GM18498 (cell line): ENCODE data around the gene TPRKB.
"Not testable (repeated sequence)": the region's sequence is repeated elsewhere in the genome, so short reads cannot be mapped to it uniquely, and the experiment has no call there.

ENCODE experiments used
- ATAC-seq: cut with Tn5 transposase; IDR thresholded peaks from one replicate; pipeline ENCODE4 v1.9.1; 2021; ENCODE audit warnings: mild to moderate bottlenecking, moderate library complexity; ENCODE audit not compliant: unreplicated experiment

Gene TPRKB

DNA sequence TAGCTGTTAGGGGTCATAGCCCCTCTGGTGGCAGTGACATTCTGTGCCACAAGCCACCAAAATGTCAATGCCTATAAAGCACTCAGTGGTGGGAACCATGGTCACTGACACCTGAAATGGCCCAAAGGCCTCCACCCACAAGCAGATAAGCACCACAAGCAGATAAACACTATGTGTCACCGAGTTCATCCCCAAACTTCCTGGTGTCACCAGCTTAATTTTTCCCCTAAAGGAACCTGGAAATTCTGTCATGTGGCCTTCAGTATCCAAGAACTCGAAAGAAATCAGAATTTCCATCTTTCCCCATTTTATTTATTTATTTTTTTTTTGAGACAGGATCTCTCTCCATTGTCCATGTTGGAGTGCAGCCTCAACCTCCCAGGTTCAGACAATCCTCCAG lies 3.6 kb upstream of the TPRKB start:
- no peak for ATAC-seq

DNA sequence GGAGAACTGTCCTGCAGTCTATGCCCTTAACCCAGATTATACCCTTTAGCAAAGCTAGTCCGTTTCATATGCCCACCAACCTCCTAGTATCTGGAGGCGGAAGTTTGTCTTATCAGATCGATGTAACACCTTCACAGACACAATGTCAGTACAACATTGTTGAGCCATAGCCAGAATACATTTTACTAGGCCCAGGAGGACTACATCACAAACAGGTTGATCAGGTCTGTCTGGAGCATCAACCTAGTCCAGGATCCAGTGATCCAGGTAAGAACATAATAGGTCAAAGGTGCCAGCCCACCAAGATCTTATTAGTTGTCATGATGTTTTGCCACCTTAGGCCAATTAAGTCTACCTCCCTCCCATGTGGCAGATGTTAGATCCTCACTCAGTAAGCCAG lies 2.0 kb upstream of the TPRKB start:
- ATAC-seq, result no peak

DNA sequence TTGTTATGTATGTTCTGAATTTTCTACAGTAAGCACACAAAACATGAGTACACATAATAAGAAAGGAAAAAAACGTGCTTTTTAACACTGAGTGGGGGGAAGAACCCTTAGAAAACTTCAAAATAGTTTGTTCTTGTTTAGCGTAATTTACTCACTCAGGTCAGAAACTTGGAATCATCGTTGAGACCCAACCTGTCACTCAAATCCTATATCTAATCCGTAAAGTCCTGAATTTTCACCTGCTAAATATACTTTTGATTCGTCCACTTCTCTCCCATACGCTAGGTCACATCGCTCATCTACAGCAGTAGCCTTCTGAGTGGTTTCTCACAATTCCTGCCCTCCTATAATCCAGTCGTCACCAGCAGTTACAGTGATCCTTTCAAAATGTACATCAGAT lies 767 bp downstream of the TPRKB start:
- peak; percentile 2 for ATAC-seq

DNA sequence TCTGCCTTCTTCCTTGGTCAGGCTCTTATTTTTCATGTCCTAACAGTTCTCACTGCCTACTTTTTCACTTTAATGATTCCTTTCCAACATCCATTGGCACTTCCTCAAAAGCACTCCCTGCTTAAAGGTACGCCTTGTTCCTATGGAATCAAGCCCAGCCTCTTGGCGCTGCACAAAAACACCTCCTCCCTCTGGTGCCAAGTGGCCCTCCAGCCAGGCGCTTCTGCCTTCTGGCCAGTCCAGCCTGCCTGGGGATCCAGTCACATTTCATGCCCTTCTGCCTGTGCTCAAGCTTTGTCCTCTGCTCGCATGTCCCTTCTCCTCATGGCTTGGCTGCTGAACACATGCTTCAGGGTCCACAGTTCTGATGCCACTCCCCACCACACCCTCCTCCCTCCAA lies 6.3 kb downstream of the TPRKB start:
- no peak for ATAC-seq

DNA sequence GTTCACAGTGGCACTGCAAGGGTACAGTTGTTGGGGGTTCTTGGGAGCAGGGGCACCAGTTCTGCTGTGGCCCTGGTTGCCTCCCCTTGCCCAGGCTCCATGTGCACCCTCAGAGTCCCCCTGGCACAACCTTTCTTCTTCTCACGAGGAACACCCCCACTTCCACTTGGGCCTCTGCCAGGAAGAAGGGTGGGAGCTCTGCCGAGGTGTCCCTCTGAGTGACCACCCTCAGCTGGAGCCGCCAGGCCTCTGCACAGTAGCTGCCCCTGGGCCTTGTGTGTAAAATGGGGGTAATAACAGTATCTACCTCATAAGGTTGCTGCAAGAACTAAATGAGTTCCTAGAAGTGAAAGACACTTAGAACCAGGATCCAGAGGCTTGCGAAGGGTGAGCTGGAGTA lies 8.4 kb downstream of the TPRKB start:
- ATAC-seq, result no peak

DNA sequence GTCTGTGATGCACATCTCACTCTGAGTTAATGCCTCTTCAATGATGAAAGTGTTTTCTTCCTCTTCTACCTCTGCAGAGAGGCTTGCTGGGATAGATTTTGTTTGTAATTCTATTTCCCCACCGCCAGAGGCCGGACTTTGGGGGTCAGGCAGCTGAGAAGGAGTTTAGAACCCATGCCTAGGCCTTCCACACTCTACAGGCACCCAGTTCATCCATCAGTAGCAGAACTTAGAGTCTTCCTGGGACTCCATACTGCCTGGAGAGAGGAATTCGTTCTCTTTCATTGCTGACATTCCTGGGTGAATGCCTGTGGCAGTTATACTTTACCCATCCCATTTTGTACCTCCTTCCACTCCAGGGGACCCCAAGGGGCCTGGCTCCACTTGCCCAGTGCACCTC lies 9.1 kb downstream of the TPRKB start:
- no peak for ATAC-seq

DNA sequence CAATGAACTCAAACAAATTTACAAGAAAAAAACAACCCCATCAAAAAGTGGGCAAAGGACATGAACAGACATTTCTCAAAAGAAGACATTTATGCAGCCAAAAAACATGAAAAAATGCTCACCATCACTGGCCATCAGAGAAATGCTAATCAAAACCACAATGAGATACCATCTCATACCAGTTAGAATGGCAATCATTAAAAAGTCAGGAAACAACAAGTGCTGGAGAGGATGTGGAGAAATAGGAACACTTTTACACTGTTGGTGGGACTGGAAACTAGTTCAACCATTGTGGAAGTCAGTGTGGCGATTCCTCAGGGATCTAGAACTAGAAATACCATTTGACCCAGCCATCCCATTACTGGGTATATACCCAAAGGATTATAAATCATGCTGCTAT lies 10.5 kb downstream of the TPRKB start:
- not testable (repeated sequence) for ATAC-seq

DNA sequence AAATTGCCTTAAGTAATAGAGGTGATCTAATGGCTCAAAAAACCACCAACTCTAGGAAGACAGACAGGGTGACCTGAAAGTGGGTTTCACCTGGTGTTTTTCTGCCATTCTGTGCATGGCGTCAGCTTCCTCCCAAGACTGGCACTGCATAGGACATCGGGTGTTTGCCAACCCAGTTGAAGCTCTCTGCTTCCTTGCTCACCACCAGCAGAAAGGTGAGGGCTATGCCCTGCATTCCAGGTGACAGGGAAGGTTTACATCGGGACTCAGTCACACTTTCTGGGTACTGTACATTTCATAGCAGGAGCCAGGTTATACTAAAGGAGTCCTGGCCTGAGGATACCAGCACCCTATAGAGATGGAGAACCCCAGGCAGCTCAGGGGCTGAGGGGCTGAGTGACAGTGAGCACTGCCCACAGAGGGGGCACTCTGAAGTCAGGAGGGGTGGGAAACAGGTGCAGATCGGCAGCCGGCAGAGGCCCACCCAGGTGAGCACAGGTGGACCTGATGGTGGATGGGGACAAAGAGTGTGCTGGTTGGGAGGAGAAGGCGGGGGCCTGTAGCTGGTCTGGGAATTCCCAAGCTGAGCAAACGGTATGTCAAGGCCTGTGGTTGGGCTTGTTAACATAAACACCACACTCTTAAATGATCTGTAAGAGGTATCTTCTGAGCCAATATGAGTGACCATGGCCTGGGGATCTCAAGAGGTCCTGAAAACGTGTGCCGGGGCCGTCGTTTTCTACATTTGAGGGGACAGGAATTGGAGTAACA lies 18.1 kb downstream of the TPRKB start:
- ATAC-seq, result no peak

DNA sequence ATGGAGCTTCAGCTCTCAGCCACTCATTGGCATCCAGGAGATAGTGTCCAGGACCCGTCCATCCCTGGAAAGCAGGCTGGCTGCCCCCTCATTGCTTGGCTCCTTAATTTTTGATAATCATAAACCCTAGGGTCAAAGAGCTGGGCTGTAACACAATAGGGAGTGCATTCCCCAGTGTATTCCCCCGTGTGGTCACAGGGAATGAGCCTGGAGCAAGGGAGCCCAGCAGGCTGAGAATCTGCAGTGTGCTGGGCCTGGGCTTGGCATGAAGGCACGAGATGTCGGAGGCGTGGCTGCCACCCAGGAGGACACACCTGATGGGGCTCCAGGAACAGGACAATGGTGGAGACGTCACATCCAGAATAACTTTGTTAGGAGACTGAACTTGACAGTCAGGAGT lies 18.7 kb downstream of the TPRKB start:
- ATAC-seq, result no peak

DNA sequence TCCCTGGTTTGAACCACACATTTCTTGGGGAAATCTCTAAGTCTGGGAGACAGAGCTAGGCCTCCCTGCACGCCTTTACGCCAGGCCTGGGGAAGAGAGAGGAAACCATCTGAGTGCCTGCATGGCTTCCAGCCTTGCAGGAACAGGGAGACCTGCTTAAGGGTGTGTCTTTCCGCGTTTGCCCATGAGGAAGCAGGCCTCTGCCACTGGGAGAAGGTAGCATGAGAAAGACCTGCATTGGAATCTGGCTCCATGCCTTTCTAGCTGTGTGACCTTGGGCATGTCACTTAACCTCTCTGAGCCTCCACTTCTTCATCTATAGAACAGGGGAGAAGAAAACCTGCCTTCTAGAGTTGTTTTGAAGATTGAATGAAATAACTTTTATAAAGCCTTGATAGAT lies 19.4 kb downstream of the TPRKB start:
- not testable (repeated sequence) for ATAC-seq

DNA sequence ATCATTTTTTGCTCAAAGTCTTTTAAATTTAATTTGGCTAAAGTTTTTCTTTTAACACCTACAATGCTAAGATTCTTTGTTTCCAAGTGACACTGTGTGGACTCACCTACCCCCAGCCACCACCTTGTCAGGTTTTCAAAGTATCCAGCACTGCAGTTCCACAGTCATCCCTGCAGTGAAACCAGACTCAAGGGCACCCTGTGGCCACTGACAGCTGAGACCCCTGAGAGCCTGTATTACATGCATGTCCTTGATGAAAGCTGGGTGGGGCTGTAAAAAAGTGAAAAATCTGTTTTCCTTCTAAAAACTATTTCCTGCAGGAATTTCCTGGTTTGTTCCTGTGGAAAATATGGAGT lies 19.9 kb downstream of the TPRKB start:
- no peak for ATAC-seq

DNA sequence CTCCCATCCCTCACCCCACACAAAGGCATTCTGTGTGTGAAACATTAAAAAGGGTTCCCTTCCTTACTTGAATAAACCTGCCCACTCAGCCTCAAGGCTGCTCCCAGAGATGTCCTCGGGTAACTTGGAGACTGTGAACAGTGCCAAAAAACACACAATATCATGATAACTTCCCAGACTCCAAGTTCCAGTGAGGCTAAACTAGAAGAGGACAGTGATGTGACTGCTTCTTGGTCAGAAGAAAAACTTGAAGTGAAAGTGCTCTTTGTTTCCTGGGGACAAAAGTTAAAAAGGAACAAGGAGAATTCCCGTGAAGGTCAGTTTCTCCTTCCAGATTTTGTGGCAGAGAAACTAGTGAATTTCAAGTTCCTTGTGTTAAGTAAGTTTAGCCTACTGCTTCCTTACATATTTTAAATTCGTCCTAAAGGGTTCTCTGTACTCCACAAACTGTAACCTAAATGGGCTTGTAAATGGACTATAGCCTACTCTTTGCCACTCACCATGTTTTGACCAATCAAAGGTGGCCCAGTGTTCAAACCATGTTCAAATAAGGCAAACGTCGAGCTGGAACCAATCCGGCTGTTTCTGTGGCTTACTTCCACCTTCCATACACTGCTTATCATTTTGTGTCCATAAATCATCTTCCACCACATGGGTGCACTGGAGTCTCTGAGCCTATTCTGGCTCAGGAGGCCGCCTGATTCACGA lies 20.4 kb downstream of the TPRKB start:
- no peak for ATAC-seq

DNA sequence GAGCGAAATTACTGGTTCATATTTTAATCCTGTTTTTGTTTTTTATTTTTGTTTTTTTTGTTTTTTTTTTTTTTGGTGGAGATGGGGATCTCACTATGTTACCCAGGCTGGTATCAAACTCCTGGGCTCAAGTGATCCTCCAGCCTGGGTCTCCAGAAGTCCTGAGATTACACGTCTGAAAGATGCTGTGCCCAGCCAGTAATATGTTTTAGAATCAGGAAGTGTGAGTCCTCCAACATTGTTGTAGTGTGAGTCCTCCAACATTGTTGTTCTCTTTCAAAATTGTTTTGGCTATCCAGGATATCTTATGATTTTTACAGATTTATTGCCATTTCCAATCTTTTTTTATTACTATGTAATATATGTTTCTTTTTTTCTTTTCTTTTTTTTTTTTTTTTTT lies 23.1 kb downstream of the TPRKB start:
- no peak for ATAC-seq

DNA sequence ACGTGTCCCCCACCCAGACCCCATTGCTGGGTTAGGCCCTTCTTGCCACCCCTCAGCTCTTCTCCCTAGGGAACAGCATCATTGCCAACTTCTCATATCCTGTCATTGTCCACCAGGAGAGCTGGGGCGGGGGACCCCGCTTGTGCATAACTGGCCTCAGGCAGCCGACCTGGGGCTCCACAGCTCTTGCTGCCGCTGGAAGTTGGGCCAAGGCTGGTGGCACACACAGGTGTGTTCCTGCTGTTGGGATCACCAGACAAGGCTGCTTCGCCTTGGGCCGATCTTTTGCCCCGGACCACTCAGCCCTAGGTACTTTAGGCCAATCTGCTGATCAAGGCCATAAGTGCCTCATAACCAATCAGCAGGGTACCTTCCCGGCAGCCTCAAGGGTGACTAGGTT lies 28.6 kb downstream of the TPRKB start:
- ATAC-seq, result no peak

DNA sequence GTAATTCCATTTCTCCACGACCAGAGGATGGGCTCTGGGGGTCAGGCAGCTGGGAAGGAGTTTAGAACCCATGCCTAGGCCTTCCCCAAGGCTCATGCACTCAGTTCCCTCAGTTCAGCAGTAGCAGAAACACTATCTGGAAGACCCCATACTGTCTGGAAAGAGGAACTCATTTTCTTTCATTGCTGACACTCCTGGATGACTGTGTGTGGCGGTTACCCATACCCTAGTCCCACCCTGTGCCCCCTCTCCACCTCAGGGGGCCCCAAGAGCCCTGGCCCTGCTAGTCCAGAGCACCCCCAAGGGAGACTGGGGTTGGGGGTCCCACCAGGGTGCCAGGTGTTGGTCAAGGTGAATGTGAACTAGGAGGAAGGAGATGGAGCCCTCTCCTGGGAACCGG lies 29.5 kb downstream of the TPRKB start:
- no peak for ATAC-seq

DNA sequence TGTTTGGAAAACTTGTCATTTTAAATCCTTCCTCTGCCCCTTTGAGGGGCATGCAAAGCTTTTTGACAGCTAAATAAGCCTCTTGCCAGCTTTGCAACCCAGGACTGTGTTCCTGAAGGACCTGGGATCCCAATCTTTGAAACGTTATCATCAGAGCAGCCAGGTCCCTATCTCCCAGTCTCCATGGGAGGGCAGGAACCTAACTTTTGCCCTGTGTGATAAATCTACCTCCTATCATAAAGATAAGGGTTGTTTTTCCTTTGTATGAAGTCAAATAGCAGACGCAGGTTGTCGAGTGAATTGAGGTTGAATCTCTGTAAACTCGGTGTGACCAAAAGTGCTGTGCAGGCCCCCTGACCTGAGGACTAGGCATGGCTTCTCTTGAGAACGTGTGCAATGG lies 30.1 kb downstream of the TPRKB start:
- no peak for ATAC-seq

DNA sequence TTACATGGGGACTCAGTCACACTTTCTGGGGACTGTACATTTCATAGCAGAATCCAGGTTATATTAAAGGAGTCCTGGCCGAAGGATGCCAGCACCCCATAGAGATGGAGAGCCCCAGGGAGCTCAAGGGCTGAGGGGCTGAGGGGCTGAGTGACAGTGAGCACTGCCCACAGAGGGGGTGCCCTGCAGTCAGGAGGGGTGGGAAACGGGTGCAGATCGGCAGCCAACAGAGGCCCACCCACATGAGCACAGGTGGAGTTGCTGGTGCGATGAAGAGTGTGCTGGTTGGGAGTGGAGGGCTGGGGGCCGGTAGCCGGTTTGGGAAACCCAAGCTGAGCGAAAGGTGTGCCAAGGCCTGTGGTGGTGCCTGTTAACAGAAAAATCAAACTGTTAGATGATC lies 32.1 kb downstream of the TPRKB start:
- ATAC-seq, result no peak

DNA sequence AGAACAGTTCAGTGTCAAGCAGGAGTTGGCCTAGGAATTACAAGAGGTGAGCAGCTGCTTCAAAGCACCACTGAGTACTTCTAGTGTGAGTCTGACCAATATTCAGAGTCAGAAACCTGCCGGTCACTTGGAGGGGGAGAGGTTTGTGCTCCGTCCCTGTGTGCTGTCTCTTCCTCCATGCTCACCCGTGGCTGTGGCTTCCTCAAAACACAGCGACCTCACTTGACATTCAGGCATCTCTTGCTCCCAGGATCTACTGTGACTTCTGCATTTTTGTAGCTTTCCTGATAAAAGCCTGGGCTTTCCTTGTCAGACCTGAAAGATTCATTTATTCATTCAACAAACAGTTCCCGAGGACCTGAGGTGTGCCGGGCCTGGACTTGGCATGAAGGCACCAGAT lies 32.9 kb downstream of the TPRKB start:
- ATAC-seq, result no peak

DNA sequence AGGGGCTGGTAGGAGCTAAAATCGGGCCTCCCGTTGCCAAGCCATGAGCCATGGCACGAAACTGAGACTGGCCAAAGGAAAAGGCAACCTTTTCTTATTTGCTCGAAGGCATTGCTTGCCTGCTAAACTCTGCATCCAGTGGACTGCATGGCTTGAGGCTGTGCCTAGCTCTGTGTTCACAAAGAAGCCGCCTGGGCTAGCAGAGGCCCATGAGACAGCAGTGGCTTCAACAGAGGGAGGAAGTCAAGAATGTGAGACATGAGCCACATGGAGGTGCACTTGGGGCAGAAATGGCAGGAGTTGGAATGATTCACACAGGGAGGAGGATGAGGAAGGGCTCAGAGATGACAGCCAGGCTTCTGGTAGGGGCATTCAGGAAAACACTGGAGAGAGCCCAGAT lies 33.5 kb downstream of the TPRKB start:
- ATAC-seq, result no peak

DNA sequence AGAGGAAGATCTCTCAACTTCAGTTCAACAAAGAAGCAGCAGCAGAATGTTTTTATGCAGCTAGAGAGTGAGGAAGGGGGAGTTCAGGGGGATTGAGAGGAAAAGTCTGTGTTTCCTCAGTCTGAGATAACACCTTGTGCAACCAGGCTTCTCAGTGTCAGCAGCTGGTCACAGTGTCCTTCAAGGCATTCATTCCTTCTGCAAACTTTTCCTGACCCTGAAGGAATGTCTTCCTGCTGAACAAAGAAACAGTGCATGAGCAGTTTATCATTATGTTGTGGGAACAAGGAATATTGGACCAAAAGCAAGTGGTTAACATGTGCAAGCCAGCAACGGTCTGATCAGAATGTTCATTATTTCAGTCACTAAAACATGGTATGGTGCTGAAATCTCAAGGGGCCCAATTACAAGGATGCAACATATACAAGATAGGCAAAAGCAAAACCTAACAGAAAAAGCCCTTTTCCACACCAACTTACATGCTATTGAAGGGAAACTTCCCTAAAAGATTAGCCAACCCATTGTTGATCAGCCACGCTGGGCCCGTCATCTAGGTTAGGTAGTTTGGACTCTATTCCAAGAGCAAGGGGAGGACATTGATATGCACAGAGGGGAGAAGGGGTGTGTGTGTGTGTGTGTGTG lies 34.2 kb downstream of the TPRKB start:
- not testable (repeated sequence) for ATAC-seq

DNA sequence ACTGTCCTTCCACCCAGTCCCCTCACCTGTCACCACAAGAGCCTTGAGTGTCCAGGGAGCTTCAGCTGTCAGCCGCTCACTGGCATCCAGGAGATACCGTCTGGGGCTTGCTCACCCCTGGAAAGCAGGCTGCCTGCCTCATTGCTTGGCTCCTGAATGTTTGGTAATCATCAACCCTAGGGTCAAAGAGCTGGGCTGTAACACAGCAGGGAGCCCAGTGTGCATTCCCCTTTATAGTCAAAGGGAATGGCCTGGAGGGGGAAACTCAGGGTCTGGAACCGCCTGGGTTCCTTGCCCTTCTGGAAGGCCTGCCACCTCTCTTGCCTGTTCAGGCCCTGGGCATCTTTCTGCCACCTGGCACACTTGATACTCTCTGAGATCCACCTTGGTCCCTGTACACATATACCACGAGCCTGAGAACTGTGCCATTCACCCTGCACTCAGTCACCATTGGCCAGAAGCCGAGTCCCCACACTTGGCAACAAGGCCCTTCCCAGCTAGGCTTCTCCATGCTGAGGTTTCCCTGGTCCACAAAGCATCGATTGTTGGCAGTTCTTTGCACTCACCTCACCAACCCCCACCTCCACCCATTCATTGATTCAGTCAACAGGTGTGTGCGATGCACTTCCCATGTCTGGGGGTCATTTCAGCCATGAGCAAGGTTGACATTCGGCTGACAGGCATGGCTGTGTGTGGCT lies 35.0 kb downstream of the TPRKB start:
- no peak for ATAC-seq

DNA sequence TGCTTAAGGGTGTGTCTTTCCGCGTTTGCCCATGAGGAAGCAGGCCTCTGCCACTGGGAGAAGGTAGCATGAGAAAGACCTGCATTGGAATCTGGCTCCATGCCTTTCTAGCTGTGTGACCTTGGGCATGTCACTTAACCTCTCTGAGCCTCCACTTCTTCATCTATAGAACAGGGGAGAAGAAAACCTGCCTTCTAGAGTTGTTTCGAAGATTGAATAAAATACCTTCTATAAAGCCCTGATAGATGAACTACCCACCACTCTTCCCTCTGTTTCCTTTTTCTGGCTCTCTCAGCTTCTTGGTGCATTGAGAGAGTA lies 35.7 kb downstream of the TPRKB start:
- not testable (repeated sequence) for ATAC-seq
